ENCODE measurements around the gene TMEM94. TPM values are rescaled to one million over a fixed set of nuclear protein-coding genes. Genes with fewer than 3 reads are reported as not detected.

The TMEM94 gene
- total and polyA plus RNA-seq, 9 of the 15 experiments (the other 6 are each of a cell fraction or from before 2014, with no cell fraction given) = 0.35 to 48.1 (median 14.4) TPM

- intact Hi-C loops (cut with micrococcal nuclease) (no loop called here), in situ Hi-C loops (cut with MboI) (no loop called here)
- H3K27ac ChIP-seq (ENCODE audit: extremely low read depth, low read depth, low read length) = no peak overlapping the region
- H3K9me3 ChIP-seq (replicated peaks; ENCODE audit: control insufficient read depth, insufficient read depth, low read depth, low read length) = no peaks in the 10 kb centered on the region
- ATAC-seq (no peak), FAIRE-seq (no peak), DNase-seq (ENCODE audit: extremely low read depth in 1 of 4, low spot score in 3 of 4) (no peak)
- no peaks in the 10 kb centered on the region for H3K9me1 ChIP-seq (ENCODE audit: control insufficient read depth, insufficient read depth, low read length)
- H3K36me3 ChIP-seq (ENCODE audit: control insufficient read depth, insufficient read depth, low read length) = peaks cover 16% of the 10 kb centered on the region
- H3K4me3 ChIP-seq = no peak overlapping the region
- ChIA-PET POLR2A (interaction anchor here (0.6 to 1.8 kb wide), 5 partner anchors 10 to 1014 kb away, joined by 3 to 5 read pairs (median 3); partner anchors contain the start of gene TMEM94), CTCF (ENCODE audit: low intra/inter-chr PET ratio) (no interaction called here)
- H3K79me2 ChIP-seq (ENCODE audit: control insufficient read depth, insufficient read depth, low read length) = no peaks in the 10 kb centered on the region
- H3K4me1 ChIP-seq (replicated peaks in 1 of 2; ENCODE audit: control insufficient read depth in 2 of 2, insufficient read depth in 2 of 2, low read length in 2 of 2) = peaks cover 0 to 13% of the 10 kb centered on the region in 2 experiments; a peak in 2 of 5 replicates
- H2AFZ ChIP-seq (ENCODE audit: low read depth, low read length) = no peak overlapping the region
- peaks cover 17% of the 10 kb centered on the region for H4K20me1 ChIP-seq (replicated peaks; ENCODE audit: control insufficient read depth, insufficient read depth, low read length)
- no peak overlapping the region for H3K9ac ChIP-seq (ENCODE audit: insufficient read depth in 1 of 2, low read depth in 2 of 2, low read length in 2 of 2)
- BruUV-seq (replicated peaks) = no TSS peak
- no peak overlapping the region for H3K4me2 ChIP-seq (ENCODE audit: insufficient read depth, low read length)
- TF ChIP-seq SMAD2 (IDR thresholded peaks at IDR 0.05; ENCODE audit: low read depth, low read length) = no peak
- TF ChIP-seq SMC3 (conservative IDR thresholded peaks at IDR 0.05; ENCODE audit: insufficient read depth, low read depth, low read length) = no peak
- no peak for TF ChIP-seq MTA1 (IDR thresholded peaks at IDR 0.05; ENCODE audit: borderline replicate concordance)
- no peak for TF ChIP-seq RBBP5 (IDR thresholded peaks at IDR 0.05; ENCODE audit: borderline replicate concordance, insufficient read depth, low read length, poor library complexity, severe bottlenecking)
- TF ChIP-seq, protein P1, sequence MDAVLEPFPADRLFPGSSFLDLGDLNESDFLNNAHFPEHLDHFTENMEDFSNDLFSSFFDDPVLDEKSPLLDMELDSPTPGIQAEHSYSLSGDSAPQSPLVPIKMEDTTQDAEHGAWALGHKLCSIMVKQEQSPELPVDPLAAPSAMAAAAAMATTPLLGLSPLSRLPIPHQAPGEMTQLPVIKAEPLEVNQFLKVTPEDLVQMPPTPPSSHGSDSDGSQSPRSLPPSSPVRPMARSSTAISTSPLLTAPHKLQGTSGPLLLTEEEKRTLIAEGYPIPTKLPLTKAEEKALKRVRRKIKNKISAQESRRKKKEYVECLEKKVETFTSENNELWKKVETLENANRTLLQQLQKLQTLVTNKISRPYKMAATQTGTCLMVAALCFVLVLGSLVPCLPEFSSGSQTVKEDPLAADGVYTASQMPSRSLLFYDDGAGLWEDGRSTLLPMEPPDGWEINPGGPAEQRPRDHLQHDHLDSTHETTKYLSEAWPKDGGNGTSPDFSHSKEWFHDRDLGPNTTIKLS (IDR thresholded peaks at IDR 0.05; ENCODE audit: borderline replicate concordance, low read depth) = no peak
- no peak for TF ChIP-seq ZNF778 (CRISPR knock-in tag; IDR thresholded peaks at IDR 0.05)
- no peak for TF ChIP-seq THAP12 (CRISPR knock-in tag; IDR thresholded peaks at IDR 0.05)
- TF ChIP-seq ZBTB8A (IDR thresholded peaks at IDR 0.05; ENCODE audit: partially characterized antibody) = no peak
- no peak for TF ChIP-seq CREM (IDR thresholded peaks at IDR 0.05; ENCODE audit: low read depth)
- TF ChIP-seq, protein P2, sequence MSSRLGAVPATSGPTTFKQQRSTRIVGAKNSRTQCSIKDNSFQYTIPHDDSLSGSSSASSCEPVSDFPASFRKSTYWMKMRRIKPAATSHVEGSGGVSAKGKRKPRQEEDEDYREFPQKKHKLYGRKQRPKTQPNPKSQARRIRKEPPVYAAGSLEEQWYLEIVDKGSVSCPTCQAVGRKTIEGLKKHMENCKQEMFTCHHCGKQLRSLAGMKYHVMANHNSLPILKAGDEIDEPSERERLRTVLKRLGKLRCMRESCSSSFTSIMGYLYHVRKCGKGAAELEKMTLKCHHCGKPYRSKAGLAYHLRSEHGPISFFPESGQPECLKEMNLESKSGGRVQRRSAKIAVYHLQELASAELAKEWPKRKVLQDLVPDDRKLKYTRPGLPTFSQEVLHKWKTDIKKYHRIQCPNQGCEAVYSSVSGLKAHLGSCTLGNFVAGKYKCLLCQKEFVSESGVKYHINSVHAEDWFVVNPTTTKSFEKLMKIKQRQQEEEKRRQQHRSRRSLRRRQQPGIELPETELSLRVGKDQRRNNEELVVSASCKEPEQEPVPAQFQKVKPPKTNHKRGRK (tag; IDR thresholded peaks at IDR 0.05) = no peak
- no peak for TF ChIP-seq RFX5 (IDR thresholded peaks at IDR 0.05; ENCODE audit: low read depth, low read length)
- 80% methylated on average over 10 of the region's 11 CpGs for WGBS (ENCODE audit: insufficient coverage, low coverage, missing lambda C conversion rate)
- H3K27me3 ChIP-seq (ENCODE audit: control insufficient read depth in 2 of 2, insufficient read depth in 2 of 2, low read length in 2 of 2) = no peaks in the 10 kb centered on the region
Observed at GRCh38 chr17:75476752-75477489, 20.5 kb downstream of the TMEM94 start.
